RWPE1 (cell line): ENCODE data around the gene AVPI1.

Experiments
- CTCF ChIA-PET: fragments of 350-600 bp; sonication (Branson Sonifier 250); formaldehyde crosslinking; extraction: SDS; loops from one replicate; lab custom pipeline; 2021; lab: Yijun Ruan, JAX
- POLR2A ChIA-PET: fragments of 400-600 bp; formaldehyde crosslinking; extraction: SDS; loops from one replicate; lab custom pipeline; 2020; ENCODE audit warnings: antibody characterized with exemption; ENCODE audit not compliant: low non-redundant PET; lab: Yijun Ruan, JAX
- DNase-seq: peaks from one replicate; pipeline ENCODE4 v3.0.0; 2012; ENCODE audit warnings: low spot score
- H3K27ac ChIP-seq: fragments of 450-650 bp; 2 replicates; pipeline ENCODE4 v1.5.1; 2017
- CTCF ChIP-seq: fragments of 450-650 bp; conservative IDR thresholded peaks from 2 replicates; pipeline ENCODE4 v1.5.1; 2017; ENCODE audit warnings: low read depth, mild to moderate bottlenecking

Gene AVPI1

GRCh38 chr10:97715259-97715874 is 28.3 kb upstream of the AVPI1 start:
- CTCF ChIA-PET: interaction anchor here (1.1 to 1.9 kb wide), 4 partner anchors 14 to 36 kb away, joined by 3 to 8 read pairs (median 4); partner anchors contain the start of gene ZFYVE27
- TF ChIP-seq CTCF: no peak

GRCh38 chr10:97714401-97715258 is 27.6 kb upstream of the AVPI1 start:
- peak overlapping the region; percentile 99 for H3K27ac ChIP-seq
- peak; percentile 79 for DNase-seq

More at GRCh38 chr10:97715259-97715874, 28.3 kb upstream of the AVPI1 start:
- POLR2A ChIA-PET: interaction anchor here (0.6 to 2.4 kb wide), 3 partner anchors 13 to 28 kb away, joined by 3 to 15 read pairs (median 8); partner anchors contain the start of gene AVPI1
- DNase-seq: peak; percentile 54
- peak overlapping the region; percentile 99 for H3K27ac ChIP-seq

GRCh38 chr10:97713826-97714400 is 26.9 kb upstream of the AVPI1 start:
- CTCF ChIA-PET: interaction anchor here (1.1 to 1.9 kb wide), 3 partner anchors 9 to 30 kb away, joined by 3 to 8 read pairs (median 6); no protein-coding TSS in a partner anchor
- H3K27ac ChIP-seq: peak overlapping the region; percentile 99
- peak; percentile 67 for DNase-seq
- peak; percentile 13; the same call in 1 of the 2 replicates for TF ChIP-seq CTCF
- POLR2A ChIA-PET: interaction anchor here (0.6 to 2.4 kb wide), 6 partner anchors 13 to 30 kb away, joined by 6 to 15 read pairs (median 6); partner anchors contain the start of genes AVPI1 and ZFYVE27

More at GRCh38 chr10:97714401-97715258, 27.6 kb upstream of the AVPI1 start:
- ChIA-PET POLR2A (interaction anchor here (0.5 to 2.4 kb wide), 8 partner anchors 12 to 1944 kb away, joined by 3 to 15 read pairs (median 6); partner anchors contain the start of genes AVPI1, ENTPD7 and ZFYVE27), CTCF (interaction anchor here (0.6 to 1.9 kb wide), 7 partner anchors 8 to 155 kb away, joined by 3 to 9 read pairs (median 4); partner anchors contain the start of gene ZFYVE27)
- TF ChIP-seq CTCF: no peak

- H3K27ac ChIP-seq: peak within 1 kb of the TSS; percentile 99
- CTCF ChIA-PET: interaction anchor here (0.6 to 6.2 kb wide), 5 partner anchors 10 to 30 kb away, joined by 3 to 122 read pairs (median 6); partner anchors contain the start of gene ZFYVE27
- POLR2A ChIA-PET: interaction anchor here (0.6 to 2.4 kb wide), 7 partner anchors 11 to 30 kb away, joined by 3 to 15 read pairs (median 6); partner anchors contain the start of genes AVPI1 and ZFYVE27
- peak; percentile 83 for DNase-seq
- TF ChIP-seq CTCF: no peak
Measured at GRCh38 chr10:97713339-97713825, 26.3 kb upstream of the AVPI1 start, which contains the start of gene MARVELD1. TSS of gene MARVELD1 (plus strand) at chr10:97713730. CDS start at chr10:97713877, 147 bp downstream.

GRCh38 chr10:97711640-97712572 is 24.9 kb upstream of the AVPI1 start:
- peak overlapping the region; percentile 99 for H3K27ac ChIP-seq
- ChIA-PET CTCF (interaction anchor here (0.5 to 6.2 kb wide), 4 partner anchors 10 to 36 kb away, joined by 3 to 122 read pairs (median 4); partner anchors contain the start of gene ZFYVE27), POLR2A (interaction anchor here (0.8 kb wide), 1 partner anchor 22 kb away, joined by 3 read pairs; no protein-coding TSS in a partner anchor)
- no peak for TF ChIP-seq CTCF
- no peak for DNase-seq
